Measurements from ENCODE around the gene PLEKHB2.
A peak's percentile ranks its signal among the peaks of the same experiment; 100 is the strongest.
"Not testable (repeated sequence)": the region's sequence is repeated elsewhere in the genome, so short reads cannot be mapped to it uniquely, and the experiment has no call there.

The PLEKHB2 gene

GRCh38 chr2:131093696-131094462, 11.3 kb upstream of the PLEKHB2 start:
- DNase-seq: no peak

- DNase-seq: no peak
Observed at GRCh38 chr2:131094463-131095281, 10.5 kb upstream of the PLEKHB2 start.

GRCh38 chr2:131103165-131103564, 2.0 kb upstream of the PLEKHB2 start:
- DNase-seq: no peak

GRCh38 chr2:131104487-131105155, 515 bp upstream of the PLEKHB2 start:
- peak; percentile 46 for DNase-seq

- peak; percentile 37 for DNase-seq
Observed at GRCh38 chr2:131105950-131106801, 1.0 kb downstream of the PLEKHB2 start.

- no peak for DNase-seq
Observed at GRCh38 chr2:131112529-131112928, 7.4 kb downstream of the PLEKHB2 start.

- DNase-seq: no peak
Observed at GRCh38 chr2:131113566-131114227, 8.6 kb downstream of the PLEKHB2 start.

GRCh38 chr2:131114950-131115349, 9.8 kb downstream of the PLEKHB2 start:
- not testable (repeated sequence) for DNase-seq

GRCh38 chr2:131115752-131116151, 10.6 kb downstream of the PLEKHB2 start:
- no peak for DNase-seq

- no peak for DNase-seq
Observed at GRCh38 chr2:131120815-131121317, 15.7 kb downstream of the PLEKHB2 start.

- DNase-seq: no peak
Observed at GRCh38 chr2:131121464-131121863, 16.3 kb downstream of the PLEKHB2 start.

GRCh38 chr2:131122496-131122895, 17.4 kb downstream of the PLEKHB2 start:
- DNase-seq: no peak

- no peak for DNase-seq
Observed at GRCh38 chr2:131123192-131123591, 18.1 kb downstream of the PLEKHB2 start.

- DNase-seq: no peak
Observed at GRCh38 chr2:131125195-131125757, 20.1 kb downstream of the PLEKHB2 start.

GRCh38 chr2:131126436-131126835, 21.3 kb downstream of the PLEKHB2 start:
- no peak for DNase-seq

- no peak for DNase-seq
Observed at GRCh38 chr2:131127076-131127475, 21.9 kb downstream of the PLEKHB2 start.

- DNase-seq: no peak
Observed at GRCh38 chr2:131127981-131128380, 22.8 kb downstream of the PLEKHB2 start.

- no peak for DNase-seq
Observed at GRCh38 chr2:131130298-131130596, 25.1 kb downstream of the PLEKHB2 start.

- DNase-seq: no peak
Observed at GRCh38 chr2:131132729-131133128, 27.6 kb downstream of the PLEKHB2 start.

- DNase-seq: no peak
Observed at GRCh38 chr2:131140581-131140980, 35.4 kb downstream of the PLEKHB2 start.

- DNase-seq: no peak
Observed at GRCh38 chr2:131142849-131143248, 37.7 kb downstream of the PLEKHB2 start.
